Large intestine (tissue), 3 donors: Measurements from ENCODE around the gene ASXL2. TPM values are rescaled to one million over a fixed set of nuclear protein-coding genes. Genes with fewer than 3 reads are reported as not detected.

Experiments
- DNase-seq, 2 donors: peaks; one replicate each; pipeline versions ENCODE4 v3.0.0 to v3.0.0-alpha.2; 2013
- H3K27ac ChIP-seq: one replicate; pipeline ENCODE4 v1.5.1; 2013; ENCODE audit warnings: low read length
- H3K27me3 ChIP-seq: 2 replicates; pipeline ENCODE4 v1.6.1; 2013; ENCODE audit warnings: low read length; ENCODE audit not compliant: control insufficient read depth, insufficient read depth
- H3K36me3 ChIP-seq: 2 replicates; pipeline ENCODE4 v1.6.1; 2013; ENCODE audit warnings: low read length; ENCODE audit not compliant: control insufficient read depth, insufficient read depth
- H3K4me1 ChIP-seq: one replicate; pipeline ENCODE4 v1.6.1; 2013; ENCODE audit warnings: low read length; ENCODE audit not compliant: control insufficient read depth, insufficient read depth
- H3K4me3 ChIP-seq: one replicate; pipeline ENCODE4 v1.5.1; 2013; ENCODE audit warnings: low read length
- H3K9me3 ChIP-seq: one replicate; pipeline ENCODE4 v1.6.1; 2013; ENCODE audit warnings: mild to moderate bottlenecking, low read depth, low read length, moderate library complexity; ENCODE audit not compliant: control insufficient read depth
- WGBS: methylation state at CpG from one replicate; pipeline ENCODE4 v1.1.5; 2013; ENCODE audit warnings: low lambda C conversion rate; ENCODE audit not compliant: insufficient coverage; 5-methylcytosine and 5-hydroxymethylcytosine counted together
- polyA plus RNA-seq: library from polyadenylated mRNA; unstranded; fragments of 120-200 nt; gene quantifications from one replicate; pipeline ENCODE4 v1.2.1, GENCODE V29; 2013

The ASXL2 gene
- polyA plus RNA-seq, 1 donor: 15.0 TPM

DNA sequence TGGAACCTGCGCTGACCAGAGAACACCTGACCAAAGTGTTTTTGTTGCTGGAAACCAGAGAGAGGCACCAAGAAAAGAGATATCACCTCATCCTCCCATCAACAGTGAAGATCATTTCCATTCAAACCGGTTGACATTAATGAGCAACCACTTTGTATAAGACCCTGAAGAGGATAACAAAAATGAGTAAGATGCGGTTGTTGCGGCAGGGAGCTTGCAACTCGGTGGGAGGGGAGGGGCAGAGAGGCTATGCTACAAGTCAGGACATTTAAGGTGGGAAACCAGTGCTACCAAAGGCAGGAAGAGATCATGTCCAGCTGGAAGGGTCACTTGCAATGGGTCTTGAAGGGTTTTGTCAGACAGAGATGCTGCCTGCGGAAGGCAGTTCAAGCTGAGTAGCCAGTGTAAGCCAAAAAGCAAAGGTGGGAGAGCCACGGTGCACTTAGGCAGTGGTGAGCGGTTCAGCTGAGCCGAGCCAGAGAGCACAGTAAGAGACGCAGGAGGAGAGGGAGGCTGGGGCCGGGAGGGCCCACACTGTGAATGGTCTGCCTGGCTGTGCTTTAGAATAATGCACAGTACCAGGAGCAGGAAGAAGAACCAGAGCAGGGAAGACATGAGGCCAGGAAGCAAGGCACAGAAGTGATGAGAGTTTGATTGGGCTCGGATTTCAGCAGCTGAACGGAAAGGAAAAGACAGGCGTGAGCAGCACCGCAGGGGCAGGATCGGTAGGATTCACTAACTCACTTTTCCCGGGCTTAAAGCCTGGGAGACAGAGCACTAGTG, 180.5 kb downstream of the ASXL2 start:
- Histone ChIP-seq H3K9me3 (no peaks in the 10 kb centered on the region), H3K4me1 (no peaks in the 10 kb centered on the region), H3K4me3 (no peak overlapping the region), H3K27ac (no peak overlapping the region), H3K36me3 (no peaks in the 10 kb centered on the region), H3K27me3 (peaks cover 6% of the 10 kb centered on the region)
- WGBS: no CpG with 5 or more reads among the region's 17 CpGs
- DNase-seq: no peak

DNA sequence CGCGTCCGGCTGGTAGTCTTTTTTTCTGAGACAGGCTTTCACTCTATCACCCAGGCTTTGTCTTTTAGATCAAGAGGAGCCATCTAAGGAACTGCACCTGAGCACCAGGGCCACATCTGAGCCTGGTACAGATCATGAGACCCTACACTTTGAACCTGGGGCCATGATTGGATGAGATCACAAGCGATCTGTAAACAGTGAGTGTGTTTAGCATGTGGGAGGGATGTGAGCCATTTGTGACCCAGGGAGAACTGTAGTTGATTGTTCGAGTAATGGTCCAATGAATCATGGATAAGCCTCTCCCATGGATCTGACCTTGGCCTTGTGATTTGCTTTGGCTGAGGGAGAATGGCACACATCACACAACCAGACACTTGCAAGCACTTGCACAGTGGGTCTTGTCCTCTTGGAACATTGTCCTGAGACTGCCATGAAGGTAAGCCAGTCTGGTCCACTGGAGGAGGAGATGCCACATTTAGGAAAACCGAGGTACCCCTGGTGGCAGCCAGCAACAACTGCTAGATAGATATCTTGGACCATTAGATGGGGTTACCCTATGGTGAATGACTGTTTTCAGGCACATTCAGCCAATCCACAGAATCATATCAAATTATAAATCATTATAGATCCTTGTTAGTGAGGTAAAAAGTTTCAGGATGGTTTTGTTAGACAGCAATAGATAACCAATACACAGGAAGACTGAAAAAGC, 185.4 kb downstream of the ASXL2 start:
- no peaks in the 10 kb centered on the region for H3K9me3 ChIP-seq
- H3K27me3 ChIP-seq: peaks cover 1% of the 10 kb centered on the region
- H3K27ac ChIP-seq: no peak overlapping the region
- no peak for DNase-seq
- no peaks in the 10 kb centered on the region for H3K36me3 ChIP-seq
- no CpG with 5 or more reads among the region's 6 CpGs for WGBS
- no peaks in the 10 kb centered on the region for H3K4me1 ChIP-seq
- H3K4me3 ChIP-seq: no peak overlapping the region

DNA sequence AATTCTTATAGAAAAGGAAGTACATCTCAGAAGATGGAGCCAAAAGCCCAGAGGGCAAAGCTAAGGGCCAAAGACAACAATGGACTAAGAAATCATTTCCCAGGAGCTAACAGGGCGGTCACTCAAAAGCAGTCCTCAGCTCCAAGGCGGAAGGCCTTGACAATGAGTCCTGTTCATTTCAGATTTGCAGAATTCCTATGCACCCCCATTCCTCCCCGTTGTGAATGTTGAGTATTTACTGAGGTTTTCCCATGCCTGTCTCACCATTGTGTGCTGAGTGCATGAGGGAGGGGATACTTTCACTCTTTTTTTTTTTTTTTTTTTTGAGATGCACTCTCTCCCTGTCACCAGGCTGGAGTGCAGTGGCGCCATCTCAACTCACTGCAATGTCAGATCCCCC, 186.1 kb downstream of the ASXL2 start:
- H3K27ac ChIP-seq: no peak overlapping the region
- H3K4me1 ChIP-seq: no peaks in the 10 kb centered on the region
- no peaks in the 10 kb centered on the region for H3K9me3 ChIP-seq
- H3K27me3 ChIP-seq: no peaks in the 10 kb centered on the region
- no CpG with 5 or more reads among the region's 4 CpGs for WGBS
- no peak for DNase-seq
- H3K36me3 ChIP-seq: no peaks in the 10 kb centered on the region
- H3K4me3 ChIP-seq: no peak overlapping the region

DNA sequence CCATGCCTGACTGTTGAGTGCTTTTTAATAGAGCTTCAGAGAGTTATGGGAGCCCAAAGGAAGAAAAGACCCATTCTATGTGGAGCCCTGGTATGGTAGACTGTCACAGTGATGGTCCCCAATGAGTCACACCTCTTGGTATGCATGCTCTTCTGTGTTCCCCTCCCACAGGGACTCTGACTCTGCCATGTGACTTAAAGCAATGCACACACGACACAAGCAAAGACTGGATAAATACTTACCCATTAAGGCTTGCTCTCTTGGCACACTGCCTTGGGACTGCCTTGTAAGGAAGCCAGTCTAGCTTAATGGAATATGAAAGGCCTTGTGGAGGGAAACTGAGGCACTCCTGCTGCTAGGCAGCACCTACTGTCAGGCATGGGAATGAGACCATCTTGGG, 188.2 kb downstream of the ASXL2 start:
- H3K36me3 ChIP-seq: no peaks in the 10 kb centered on the region
- no peak overlapping the region for H3K27ac ChIP-seq
- no peaks in the 10 kb centered on the region for H3K9me3 ChIP-seq
- H3K27me3 ChIP-seq: no peaks in the 10 kb centered on the region
- DNase-seq: peak; percentile 54 to 69
- H3K4me3 ChIP-seq: no peak overlapping the region
- H3K4me1 ChIP-seq: no peaks in the 10 kb centered on the region
- WGBS: no CpG with 5 or more reads among the region's 1 CpG

DNA sequence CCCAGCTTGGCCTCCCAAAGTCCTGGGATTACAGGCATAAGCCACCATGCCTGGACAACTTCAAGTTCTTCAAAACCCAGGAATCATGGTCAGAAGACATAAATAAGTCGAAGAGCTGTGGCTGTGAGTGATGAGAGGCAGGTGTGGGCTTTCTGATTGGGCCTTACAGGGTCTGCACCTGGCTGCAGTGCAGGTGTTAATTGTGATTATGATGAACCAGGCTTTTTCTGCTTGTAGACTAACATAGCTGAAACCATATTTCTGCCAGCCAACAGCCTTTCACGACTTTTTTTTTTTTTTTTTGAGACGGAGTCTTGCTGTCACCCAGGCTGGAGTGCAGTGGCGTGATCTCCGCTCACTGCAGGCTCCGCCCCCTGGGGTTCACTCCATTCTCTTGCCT, 190.1 kb downstream of the ASXL2 start:
- WGBS: no CpG with 5 or more reads among the region's 6 CpGs

DNA sequence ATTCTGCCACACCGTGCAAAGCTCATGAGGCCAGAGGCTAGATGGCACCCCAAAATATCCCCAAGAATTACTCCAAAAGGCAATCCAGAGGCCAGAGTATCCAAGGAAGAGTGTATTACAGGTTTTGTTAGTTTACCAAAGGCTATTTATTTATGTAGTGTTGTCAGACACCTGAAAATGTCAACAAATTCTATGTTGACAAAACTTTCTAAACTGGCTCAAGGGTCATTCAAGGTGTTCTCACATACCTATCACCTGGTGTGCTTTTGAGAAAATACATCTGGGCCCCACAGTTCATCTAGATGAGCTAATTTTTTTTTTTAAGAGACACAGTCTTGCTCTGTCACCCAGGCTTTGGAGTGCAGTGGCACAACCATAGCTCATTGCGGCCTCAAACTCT, 192.5 kb downstream of the ASXL2 start:
- Histone ChIP-seq H3K27me3 (no peaks in the 10 kb centered on the region), H3K9me3 (no peaks in the 10 kb centered on the region), H3K4me3 (no peak overlapping the region), H3K36me3 (no peaks in the 10 kb centered on the region), H3K27ac (no peak overlapping the region), H3K4me1 (no peaks in the 10 kb centered on the region)
- DNase-seq: no peak
- WGBS: no CpG with 5 or more reads among the region's 2 CpGs

More for the DNA sequence above, 190.1 kb downstream of the ASXL2 start:
- Histone ChIP-seq H3K4me1 (no peaks in the 10 kb centered on the region), H3K9me3 (no peaks in the 10 kb centered on the region), H3K27me3 (no peaks in the 10 kb centered on the region), H3K27ac (no peak overlapping the region), H3K4me3 (no peak overlapping the region), H3K36me3 (no peaks in the 10 kb centered on the region)
- no peak for DNase-seq

DNA sequence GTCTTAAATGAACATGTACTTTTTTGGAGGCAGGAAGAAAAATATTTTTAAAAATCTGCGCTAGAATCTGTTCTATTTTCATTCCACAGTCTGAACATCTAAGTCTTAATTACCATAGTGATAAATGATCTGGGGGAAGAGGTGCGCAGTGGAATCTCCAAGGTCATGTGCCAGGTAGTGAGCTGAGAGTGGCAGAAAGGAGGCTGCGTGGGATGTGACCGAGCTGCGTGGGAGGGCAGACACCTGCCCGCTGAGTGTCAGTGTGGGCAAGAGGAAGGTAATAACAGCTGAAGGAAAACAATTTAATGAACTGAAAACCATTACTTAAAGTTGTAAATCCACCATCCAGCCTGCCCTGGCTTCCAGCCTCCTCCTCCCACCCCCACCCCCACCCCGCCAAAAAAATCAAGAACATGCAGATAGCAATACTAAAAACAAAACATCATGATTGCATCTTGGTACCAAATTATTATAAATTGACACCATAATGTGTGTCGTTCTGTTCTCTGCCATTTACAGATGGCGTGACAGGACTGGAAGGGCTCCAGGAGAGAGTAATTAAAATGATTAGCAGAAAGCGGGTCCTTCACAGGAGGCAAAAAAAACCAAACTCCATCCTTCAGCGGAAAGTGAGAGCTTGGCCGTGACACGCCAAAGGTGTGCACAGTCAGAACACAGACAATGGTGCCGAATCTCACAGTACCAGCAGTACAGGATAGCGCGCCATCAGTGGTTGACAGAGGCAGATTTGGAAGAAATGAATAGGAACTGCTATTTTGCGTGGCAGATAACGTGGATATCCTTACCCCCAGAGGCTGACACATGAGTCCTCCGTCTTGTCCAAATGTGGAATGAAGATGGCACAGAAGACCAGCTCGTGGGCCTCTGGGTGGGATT, 193.5 kb downstream of the ASXL2 start:
- WGBS: 100% methylated on average over 4 of the region's 20 CpGs

More for the DNA sequence above, 193.5 kb downstream of the ASXL2 start:
- H3K4me3 ChIP-seq: no peak overlapping the region
- no peaks in the 10 kb centered on the region for H3K36me3 ChIP-seq
- no peak for DNase-seq
- H3K4me1 ChIP-seq: no peaks in the 10 kb centered on the region
- H3K9me3 ChIP-seq: no peaks in the 10 kb centered on the region
- H3K27me3 ChIP-seq: no peaks in the 10 kb centered on the region
- H3K27ac ChIP-seq: no peak overlapping the region

Other genes with a start within 250 kb of the ASXL2 start
- 6.8 TPM for gene DTNB, start 204.9 kb downstream of the ASXL2 start, polyA plus RNA-seq
- 9.7 TPM for gene KIF3C, start 104.0 kb upstream of the ASXL2 start, polyA plus RNA-seq
- 79.7 TPM for gene RAB10, start 155.6 kb upstream of the ASXL2 start, polyA plus RNA-seq